ENCODE results near the gene RNU5D-1.

DNA sequence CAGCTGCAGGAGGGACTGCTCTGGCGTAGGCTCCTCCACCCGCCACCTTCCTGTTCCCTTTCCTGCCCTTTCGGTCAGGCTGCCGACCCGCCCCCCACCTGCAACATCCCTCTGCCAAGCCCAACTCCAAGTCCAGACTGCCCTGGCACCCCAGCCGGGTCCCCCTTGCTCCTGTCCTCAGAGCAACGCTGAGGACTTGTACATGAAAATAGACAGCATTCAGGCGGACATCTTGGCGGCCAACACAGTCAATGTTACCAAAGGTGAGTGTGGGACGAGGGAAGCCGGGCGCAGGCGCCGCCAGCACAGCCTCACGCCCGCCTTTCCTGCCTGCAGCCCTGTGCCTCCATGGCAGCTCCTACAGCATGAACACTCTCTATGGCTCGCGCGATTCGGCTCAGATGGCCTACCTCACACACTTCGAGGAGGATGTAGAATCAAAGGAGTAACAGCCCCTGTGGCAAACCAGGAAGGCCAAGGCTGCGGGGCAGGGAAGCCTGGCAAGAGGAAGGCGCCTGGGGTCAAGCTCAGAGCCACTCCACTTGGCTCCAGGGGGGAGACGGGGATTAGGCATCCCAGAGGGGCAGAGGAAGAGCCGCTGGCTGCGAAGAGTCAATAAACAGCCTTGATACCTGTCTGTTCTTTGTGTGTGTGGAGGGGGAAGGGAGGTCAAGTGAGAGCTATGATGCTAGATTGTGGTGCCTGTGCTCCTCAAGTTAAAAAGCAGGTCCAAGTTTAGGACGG is 5.8 kb downstream of the RNU5D-1 start:
- TF ChIP-seq, protein P1, sequence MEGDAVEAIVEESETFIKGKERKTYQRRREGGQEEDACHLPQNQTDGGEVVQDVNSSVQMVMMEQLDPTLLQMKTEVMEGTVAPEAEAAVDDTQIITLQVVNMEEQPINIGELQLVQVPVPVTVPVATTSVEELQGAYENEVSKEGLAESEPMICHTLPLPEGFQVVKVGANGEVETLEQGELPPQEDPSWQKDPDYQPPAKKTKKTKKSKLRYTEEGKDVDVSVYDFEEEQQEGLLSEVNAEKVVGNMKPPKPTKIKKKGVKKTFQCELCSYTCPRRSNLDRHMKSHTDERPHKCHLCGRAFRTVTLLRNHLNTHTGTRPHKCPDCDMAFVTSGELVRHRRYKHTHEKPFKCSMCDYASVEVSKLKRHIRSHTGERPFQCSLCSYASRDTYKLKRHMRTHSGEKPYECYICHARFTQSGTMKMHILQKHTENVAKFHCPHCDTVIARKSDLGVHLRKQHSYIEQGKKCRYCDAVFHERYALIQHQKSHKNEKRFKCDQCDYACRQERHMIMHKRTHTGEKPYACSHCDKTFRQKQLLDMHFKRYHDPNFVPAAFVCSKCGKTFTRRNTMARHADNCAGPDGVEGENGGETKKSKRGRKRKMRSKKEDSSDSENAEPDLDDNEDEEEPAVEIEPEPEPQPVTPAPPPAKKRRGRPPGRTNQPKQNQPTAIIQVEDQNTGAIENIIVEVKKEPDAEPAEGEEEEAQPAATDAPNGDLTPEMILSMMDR (IDR thresholded peaks at IDR 0.05 in 8 of 11, conservative IDR thresholded peaks at IDR 0.05 in 3 of 11), result no peak
- TF ChIP-seq POLR2A (IDR thresholded peaks at IDR 0.05), result no peak

All from spleen (tissue), 7 donors.